Parathyroid adenoma (tissue), 2 donors: ENCODE results near the gene SV2B.

Experiments
- H2AFZ ChIP-seq: fragments of 300-600 bp; sonication (generic); one replicate; pipeline ENCODE4 v1.7.0; 2017; ENCODE audit warnings: antibody characterized with exemption, mild to moderate bottlenecking
- H3K27ac ChIP-seq: fragments of 300-600 bp; sonication (generic); one replicate; pipeline ENCODE4 v1.7.0; 2017
- H3K27me3 ChIP-seq: fragments of 300-600 bp; sonication (generic); one replicate; pipeline ENCODE4 v1.7.0; 2017; ENCODE audit warnings: low read length; ENCODE audit not compliant: control insufficient read depth, insufficient read depth
- H3K36me3 ChIP-seq: fragments of 300-600 bp; sonication (generic); one replicate; pipeline ENCODE4 v1.7.0; 2017; ENCODE audit warnings: low read length; ENCODE audit not compliant: control insufficient read depth, insufficient read depth
- H3K4me1 ChIP-seq: fragments of 300-600 bp; sonication (generic); one replicate; pipeline ENCODE4 v1.7.0; 2017; ENCODE audit warnings: control low read depth
- H3K4me2 ChIP-seq: fragments of 300-600 bp; sonication (generic); one replicate; pipeline ENCODE4 v1.7.0; 2017; ENCODE audit warnings: low read length
- H3K4me3 ChIP-seq: fragments of 300-600 bp; sonication (generic); one replicate; pipeline ENCODE4 v1.7.0; 2017; ENCODE audit warnings: low read depth, low read length
- H3K79me2 ChIP-seq: fragments of 300-600 bp; sonication (generic); one replicate; pipeline ENCODE4 v1.7.0; 2017; ENCODE audit warnings: control low read depth
- H3K9ac ChIP-seq: fragments of 300-600 bp; sonication (generic); one replicate; pipeline ENCODE4 v1.7.0; 2017; ENCODE audit warnings: mild to moderate bottlenecking
- H3K9me3 ChIP-seq: fragments of 300-600 bp; sonication (generic); one replicate; pipeline ENCODE4 v1.7.0; 2017; ENCODE audit warnings: low read length; ENCODE audit not compliant: control insufficient read depth
- CTCF ChIP-seq: fragments of 300-600 bp; sonication (generic); IDR thresholded peaks from one replicate; pipeline ENCODE4 v1.7.0; 2017; ENCODE audit warnings: antibody characterized with exemption, mild to moderate bottlenecking
- donor health status: primary hyperparathyroidism.

Gene SV2B

GRCh38 chr15:91224755-91225380, 124.8 kb downstream of the SV2B start:
- Histone ChIP-seq H3K4me1 (no peaks in the 10 kb centered on the region), H3K79me2 (no peaks in the 10 kb centered on the region), H3K27me3 (no peaks in the 10 kb centered on the region), H3K4me2 (no peak overlapping the region), H3K9ac (no peak overlapping the region), H3K27ac (no peak overlapping the region), H2AFZ (no peak overlapping the region), H3K4me3 (no peak overlapping the region), H3K36me3 (no peaks in the 10 kb centered on the region), H3K9me3 (no peaks in the 10 kb centered on the region)
- peak; percentile 67 for TF ChIP-seq CTCF

GRCh38 chr15:91225741-91226140, 125.7 kb downstream of the SV2B start:
- no peaks in the 10 kb centered on the region for H3K79me2 ChIP-seq

GRCh38 chr15:91227117-91227516, 127.1 kb downstream of the SV2B start:
- H3K27ac ChIP-seq = no peak overlapping the region
- H3K79me2 ChIP-seq = no peaks in the 10 kb centered on the region
- no peak overlapping the region for H3K4me2 ChIP-seq
- H3K36me3 ChIP-seq = no peaks in the 10 kb centered on the region
- H3K4me1 ChIP-seq = no peaks in the 10 kb centered on the region
- H3K9me3 ChIP-seq = no peaks in the 10 kb centered on the region
- H3K4me3 ChIP-seq = no peak overlapping the region
- H3K9ac ChIP-seq = no peak overlapping the region
- no peaks in the 10 kb centered on the region for H3K27me3 ChIP-seq
- no peak overlapping the region for H2AFZ ChIP-seq
- no peak for TF ChIP-seq CTCF

More at GRCh38 chr15:91225741-91226140, 125.7 kb downstream of the SV2B start:
- no peak overlapping the region for H2AFZ ChIP-seq
- H3K36me3 ChIP-seq = no peaks in the 10 kb centered on the region
- H3K4me3 ChIP-seq = no peak overlapping the region
- H3K27ac ChIP-seq = no peak overlapping the region
- no peaks in the 10 kb centered on the region for H3K27me3 ChIP-seq
- no peaks in the 10 kb centered on the region for H3K4me1 ChIP-seq
- no peak overlapping the region for H3K9ac ChIP-seq
- no peaks in the 10 kb centered on the region for H3K9me3 ChIP-seq
- no peak for TF ChIP-seq CTCF
- no peak overlapping the region for H3K4me2 ChIP-seq

GRCh38 chr15:91227766-91228165, 127.7 kb downstream of the SV2B start:
- no peak overlapping the region for H3K4me2 ChIP-seq
- no peak overlapping the region for H3K4me3 ChIP-seq
- no peak overlapping the region for H3K27ac ChIP-seq
- no peaks in the 10 kb centered on the region for H3K4me1 ChIP-seq
- H2AFZ ChIP-seq = no peak overlapping the region
- no peaks in the 10 kb centered on the region for H3K9me3 ChIP-seq
- TF ChIP-seq CTCF = no peak
- H3K9ac ChIP-seq = no peak overlapping the region
- no peaks in the 10 kb centered on the region for H3K36me3 ChIP-seq
- no peaks in the 10 kb centered on the region for H3K27me3 ChIP-seq
- no peaks in the 10 kb centered on the region for H3K79me2 ChIP-seq

- Histone ChIP-seq H3K4me2 (no peak overlapping the region), H3K79me2 (no peaks in the 10 kb centered on the region), H3K27me3 (no peaks in the 10 kb centered on the region), H2AFZ (no peak overlapping the region), H3K9ac (no peak overlapping the region), H3K36me3 (no peaks in the 10 kb centered on the region), H3K4me3 (no peak overlapping the region), H3K4me1 (no peaks in the 10 kb centered on the region), H3K9me3 (no peaks in the 10 kb centered on the region), H3K27ac (no peak overlapping the region)
- no peak for TF ChIP-seq CTCF
Measured at GRCh38 chr15:91228383-91228782, 128.3 kb downstream of the SV2B start.
